ENCODE results near the gene GANAB. TPM values are rescaled to one million over a fixed set of nuclear protein-coding genes. Genes with fewer than 3 reads are reported as not detected.
A peak's percentile ranks its signal among the peaks of the same experiment; 100 is the strongest.

The GANAB gene
- total and polyA plus RNA-seq, 2 of the 13 experiments (the other 11 are each of a cell fraction or from before 2014, with no cell fraction given), result 99.5 to 234 TPM

GRCh38 chr11:62671608-62672389 lies 25.4 kb upstream of the GANAB start, which contains the start of the genes LBHD1 and UQCC3 (continued):
- TF ChIP-seq ZBTB8A (CRISPR knock-in tag; IDR thresholded peaks at IDR 0.05; ENCODE audit: borderline replicate concordance, low read depth) (no peak), XBP1 (CRISPR knock-in tag; IDR thresholded peaks at IDR 0.05) (peak; percentile 87; the same call in 1 of the 2 replicates), KMT2A (CRISPR knock-in tag; IDR thresholded peaks at IDR 0.05) (peak; percentile 77), ZNF709 (CRISPR knock-in tag; IDR thresholded peaks at IDR 0.05) (peak; percentile 54; the same call in 1 of the 2 replicates), ZSCAN31 (CRISPR knock-in tag; IDR thresholded peaks at IDR 0.05; ENCODE audit: low read depth) (peak; percentile 61), ZNF318 (CRISPR knock-in tag; IDR thresholded peaks at IDR 0.05) (no peak), ZNF512 (CRISPR knock-in tag; IDR thresholded peaks at IDR 0.05) (0 out of 2 replicates have a peak, but pooled peaks have one; percentile 36), TBP (CRISPR knock-in tag; IDR thresholded peaks at IDR 0.05) (no peak), CBFB (CRISPR knock-in tag; IDR thresholded peaks at IDR 0.05) (0 out of 2 replicates have a peak, but pooled peaks have one; percentile 21), ZNF687 (CRISPR knock-in tag; IDR thresholded peaks at IDR 0.05) (peak; percentile 86), REXO4 (CRISPR knock-in tag; IDR thresholded peaks at IDR 0.05; ENCODE audit: borderline replicate concordance) (no peak), ZIK1 (CRISPR knock-in tag; IDR thresholded peaks at IDR 0.05; ENCODE audit: borderline replicate concordance, low read depth) (no peak), CREB1 (IDR thresholded peaks at IDR 0.05) (no peak), CREB1 (CRISPR knock-in tag; IDR thresholded peaks at IDR 0.05) (no peak; the same call in 1 of the 2 replicates), POGZ (CRISPR knock-in tag; IDR thresholded peaks at IDR 0.05) (peak; percentile 65; the same call in 1 of the 2 replicates)
